ENCODE measurements around the gene RGMB. TPM values are rescaled to one million over a fixed set of nuclear protein-coding genes. Genes with fewer than 3 reads are reported as not detected.

Gene RGMB
- total and polyA plus RNA-seq, 2 of the 13 experiments (the other 11 are each of a cell fraction or from before 2014, with no cell fraction given) = 3.0 to 3.8 TPM

GRCh38 chr5:98773214-98773463 is 324 bp upstream of the RGMB start:
- intact Hi-C loops (cut with micrococcal nuclease; ENCODE audit: unreplicated experiment) = loop anchor here (2.0 to 10.0 kb wide), 4 partner anchors 156 to 1590 kb away; partner anchors contain the start of genes CHD1 and RIOK2
- FAIRE-seq (peak; percentile 75), DNase-seq (ENCODE audit: low spot score) (no peak), ATAC-seq (no peak)
- peak overlapping the region; percentile 39 for H3K27ac ChIP-seq (ENCODE audit: extremely low read length, insufficient read depth, low read length)
- H2AFZ ChIP-seq (ENCODE audit: low read length) = peak overlapping the region; percentile 25
- H3K36me3 ChIP-seq (replicated peaks in 1 of 2; ENCODE audit: control insufficient read depth in 1 of 2, insufficient read depth in 2 of 2, low read length in 2 of 2) = no peaks in the 10 kb centered on the region
- peaks cover 8% of the 10 kb centered on the region; the same call in 1 of the 2 replicates for H4K20me1 ChIP-seq (ENCODE audit: insufficient read depth, low read length)
- ChIA-PET POLR2A (interaction anchor here (1.1 kb wide), 1 partner anchor 23 kb away, joined by 5 read pairs; no protein-coding TSS in a partner anchor), CTCF (ENCODE audit: low intra/inter-chr PET ratio, low total read pairs) (no interaction called here)
- no peak overlapping the region; the same call in 1 of the 2 replicates for H3K9ac ChIP-seq (ENCODE audit: insufficient read depth, low read depth, low read length)
- in situ Hi-C loops (cut with HindIII; ENCODE audit: extremely low pct_ligation_motif_present, low pct_unique_long_range_greater_than_20kb) = loop anchor here (5.0 to 10.0 kb wide), 2 partner anchors 154 to 252 kb away; partner anchors contain the start of gene CHD1
- H3K4me2 ChIP-seq (ENCODE audit: low read depth, low read length) = peak overlapping the region; percentile 79
- no TSS peak for BruUV-seq (replicated peaks)
- peak overlapping the region; percentile 32 to 80 (median 41); a peak in 5 of 6 replicates for H3K4me3 ChIP-seq (replicated peaks in 1 of 3; ENCODE audit: insufficient read depth in 1 of 3, low read depth in 2 of 3, low read length in 3 of 3)
- peaks cover 53% of the 10 kb centered on the region for H3K4me1 ChIP-seq (ENCODE audit: insufficient read depth, low read length)
- no peaks in the 10 kb centered on the region for H3K9me3 ChIP-seq (ENCODE audit: low read length)
- H3K79me2 ChIP-seq (ENCODE audit: insufficient read depth, low read length) = peaks cover 31% of the 10 kb centered on the region
- H3K27me3 ChIP-seq (ENCODE audit: control insufficient read depth in 1 of 2, insufficient read depth in 2 of 2, low read length in 2 of 2) = peaks cover 0 to 5% of the 10 kb centered on the region in 2 experiments; a peak in 1 of 5 replicates
- WGBS (ENCODE audit: low lambda C conversion rate) = 1% methylated on average over 16 of the region's 16 CpGs
- TF ChIP-seq THAP9 (CRISPR knock-in tag; IDR thresholded peaks at IDR 0.05; ENCODE audit: borderline replicate concordance) = peak; percentile 59; the same call in 1 of the 2 replicates
- no peak for TF ChIP-seq RAD51 (IDR thresholded peaks at IDR 0.05; ENCODE audit: borderline replicate concordance)
- TF ChIP-seq ZNF580 (CRISPR knock-in tag; IDR thresholded peaks at IDR 0.05; ENCODE audit: borderline replicate concordance, low read depth) = no peak; the same call in 1 of the 2 replicates
- no peak for TF ChIP-seq ZBTB33 (CRISPR knock-in tag; IDR thresholded peaks at IDR 0.05)
- 0 out of 2 replicates have a peak, but pooled peaks have one; percentile 18 for TF ChIP-seq ZNF12 (CRISPR knock-in tag; IDR thresholded peaks at IDR 0.05)
- no peak for TF ChIP-seq ZNF3 (CRISPR knock-in tag; IDR thresholded peaks at IDR 0.05)
- peak; percentile 53; the same call in 1 of the 2 replicates for TF ChIP-seq ZNF160 (CRISPR knock-in tag; IDR thresholded peaks at IDR 0.05)
- no peak for TF ChIP-seq RXRA (CRISPR knock-in tag; IDR thresholded peaks at IDR 0.05)
- peak; percentile 95 for TF ChIP-seq ZNF781 (CRISPR knock-in tag; IDR thresholded peaks at IDR 0.05; ENCODE audit: borderline replicate concordance, not compliant biosample characterization)
- no peak; the same call in 1 of the 2 replicates for TF ChIP-seq CENPBD1 (CRISPR knock-in tag; IDR thresholded peaks at IDR 0.05; ENCODE audit: borderline replicate concordance, low read depth)
- TF ChIP-seq HBP1 (CRISPR knock-in tag; IDR thresholded peaks at IDR 0.05; ENCODE audit: low read depth) = no peak
- TF ChIP-seq ATF5 (CRISPR knock-in tag; IDR thresholded peaks at IDR 0.05; ENCODE audit: low read depth) = peak; percentile 78; the same call in 1 of the 2 replicates
- TF ChIP-seq HNRNPUL1 (IDR thresholded peaks at IDR 0.05; ENCODE audit: low read depth, low read length) = no peak
- no peak for TF ChIP-seq ZNF546 (CRISPR knock-in tag; conservative IDR thresholded peaks at IDR 0.05)

All from HepG2 (cell line).